GM12873 (cell line): Measurements from ENCODE around the gene OTOL1.

ENCODE experiments used
- CTCF ChIP-seq: IDR thresholded peaks from 2 replicates; pipeline ENCODE4 v1.5.1; 2012; ENCODE audit warnings: low read depth, mild to moderate bottlenecking, moderate library complexity, low read length, control low read depth; ENCODE audit not compliant: insufficient read depth; ENCODE audit errors: missing control alignments

Gene OTOL1

GRCh38 chr3:161545824-161546223 is 49.2 kb downstream of the OTOL1 start:
- TF ChIP-seq CTCF, result no peak

- no peak for TF ChIP-seq CTCF
Observed at GRCh38 chr3:161548301-161548700, 51.7 kb downstream of the OTOL1 start.

GRCh38 chr3:161549261-161549660 is 52.7 kb downstream of the OTOL1 start:
- no peak for TF ChIP-seq CTCF

GRCh38 chr3:161550491-161551195 is 54.0 kb downstream of the OTOL1 start:
- TF ChIP-seq CTCF, result no peak

- no peak for TF ChIP-seq CTCF
Observed at GRCh38 chr3:161551697-161552096, 55.1 kb downstream of the OTOL1 start.

GRCh38 chr3:161552984-161553560 is 56.5 kb downstream of the OTOL1 start:
- no peak for TF ChIP-seq CTCF
